ENCODE measurements around the gene ABCG4.
"Not testable (repeated sequence)": the region's sequence is repeated elsewhere in the genome, so short reads cannot be mapped to it uniquely, and the experiment has no call there.

The ABCG4 gene

DNA sequence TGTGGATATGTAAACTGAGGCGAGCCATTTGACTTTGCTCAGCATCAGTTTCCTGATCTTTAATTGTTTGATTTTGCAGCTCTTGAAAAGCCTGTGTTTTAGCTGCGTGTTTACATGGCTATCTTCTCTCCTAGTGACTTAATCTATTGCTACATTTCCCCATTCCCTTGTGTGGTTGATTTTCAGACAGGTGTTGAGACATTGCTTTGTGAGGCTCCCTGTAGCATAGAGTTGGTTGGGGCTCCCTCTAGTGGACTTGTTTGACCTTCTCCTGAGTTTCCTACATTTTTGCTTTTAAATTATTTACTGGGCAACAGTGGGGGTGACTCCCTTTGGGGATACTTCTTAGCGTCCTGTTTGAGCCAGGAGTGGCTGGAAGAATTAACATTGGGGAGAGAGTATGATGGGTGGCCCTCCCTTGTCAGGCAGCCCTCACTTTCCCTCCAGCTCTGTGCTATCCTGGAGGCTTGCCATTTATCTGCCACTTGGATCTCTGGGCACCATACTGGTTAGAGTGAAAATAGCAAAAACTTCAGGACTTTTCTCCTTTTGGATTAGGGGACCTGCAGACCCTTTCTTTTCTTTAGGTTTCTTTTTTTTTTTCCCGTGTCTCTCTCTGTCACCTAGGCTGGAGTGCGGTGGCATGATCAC lies 48.1 kb downstream of the ABCG4 start:
- intact Hi-C loops (cut with DNase I; ENCODE audit: low total_unique reads) = loop anchor here (10.0 kb wide), 1 partner anchor 52 kb away; the partner anchor contains the start of gene ABCG4
- Histone ChIP-seq H3K4me3 (no peak overlapping the region), H3K27ac (no peak overlapping the region), H3K4me1 (no peaks in the 10 kb centered on the region), H3K27me3 (no peaks in the 10 kb centered on the region), H3K9me3 (no peaks in the 10 kb centered on the region), H3K36me3 (no peaks in the 10 kb centered on the region)
- TF ChIP-seq, protein P1, sequence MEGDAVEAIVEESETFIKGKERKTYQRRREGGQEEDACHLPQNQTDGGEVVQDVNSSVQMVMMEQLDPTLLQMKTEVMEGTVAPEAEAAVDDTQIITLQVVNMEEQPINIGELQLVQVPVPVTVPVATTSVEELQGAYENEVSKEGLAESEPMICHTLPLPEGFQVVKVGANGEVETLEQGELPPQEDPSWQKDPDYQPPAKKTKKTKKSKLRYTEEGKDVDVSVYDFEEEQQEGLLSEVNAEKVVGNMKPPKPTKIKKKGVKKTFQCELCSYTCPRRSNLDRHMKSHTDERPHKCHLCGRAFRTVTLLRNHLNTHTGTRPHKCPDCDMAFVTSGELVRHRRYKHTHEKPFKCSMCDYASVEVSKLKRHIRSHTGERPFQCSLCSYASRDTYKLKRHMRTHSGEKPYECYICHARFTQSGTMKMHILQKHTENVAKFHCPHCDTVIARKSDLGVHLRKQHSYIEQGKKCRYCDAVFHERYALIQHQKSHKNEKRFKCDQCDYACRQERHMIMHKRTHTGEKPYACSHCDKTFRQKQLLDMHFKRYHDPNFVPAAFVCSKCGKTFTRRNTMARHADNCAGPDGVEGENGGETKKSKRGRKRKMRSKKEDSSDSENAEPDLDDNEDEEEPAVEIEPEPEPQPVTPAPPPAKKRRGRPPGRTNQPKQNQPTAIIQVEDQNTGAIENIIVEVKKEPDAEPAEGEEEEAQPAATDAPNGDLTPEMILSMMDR (IDR thresholded peaks at IDR 0.05) = peak; percentile 78 to 79
- DNase-seq = peak in 1 of 2 donors; percentile 56

DNA sequence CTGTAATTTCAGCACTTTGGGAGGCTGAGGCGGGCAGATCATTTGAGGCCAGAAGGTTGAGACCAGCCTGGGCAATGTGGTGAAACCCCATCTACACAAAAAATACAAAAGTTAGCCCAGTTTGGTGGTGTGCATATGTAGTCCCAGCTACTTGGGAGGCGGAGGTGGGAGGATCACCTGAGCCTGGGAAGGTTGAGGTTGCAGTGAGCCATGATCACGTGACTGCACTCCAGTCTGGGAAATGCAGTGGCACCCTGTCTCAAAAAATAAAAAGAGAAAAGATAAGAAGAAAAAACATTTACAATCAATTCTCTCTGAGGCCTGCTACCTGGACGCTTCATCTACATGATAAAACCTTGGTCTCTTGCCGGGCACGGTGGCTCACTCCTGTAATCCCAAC lies 50.1 kb downstream of the ABCG4 start:
- no peaks in the 10 kb centered on the region for H3K4me1 ChIP-seq
- no peaks in the 10 kb centered on the region for H3K27me3 ChIP-seq
- H3K9me3 ChIP-seq = no peaks in the 10 kb centered on the region
- TF ChIP-seq, protein P1 (IDR thresholded peaks at IDR 0.05) = no peak
- DNase-seq = no peak
- H3K4me3 ChIP-seq = no peak overlapping the region
- intact Hi-C loops (cut with DNase I; ENCODE audit: low total_unique reads) = loop anchor here (10.0 kb wide), 1 partner anchor 54 kb away; the partner anchor contains the start of gene ABCG4
- H3K36me3 ChIP-seq = no peaks in the 10 kb centered on the region
- H3K27ac ChIP-seq = no peak overlapping the region

DNA sequence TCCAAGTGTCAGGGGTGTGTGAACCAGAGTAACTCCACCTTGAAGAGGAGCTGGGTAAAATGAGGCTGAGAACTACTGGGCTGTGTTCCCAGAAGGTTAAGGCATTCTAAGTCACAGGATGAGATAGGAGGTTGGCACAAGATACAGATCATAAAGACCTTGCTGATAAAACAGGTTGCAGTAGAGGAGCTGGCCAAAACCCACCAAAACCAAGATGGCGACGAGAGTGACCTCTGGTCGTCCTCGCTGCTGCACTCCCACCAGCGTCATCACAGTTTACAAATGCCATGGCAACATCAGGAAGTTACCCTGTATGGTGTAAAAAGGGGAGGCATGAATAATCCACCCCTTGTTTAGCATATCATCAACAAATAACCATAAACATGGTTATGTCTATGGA lies 52.4 kb downstream of the ABCG4 start:
- not testable (repeated sequence) for H3K27ac ChIP-seq, H3K9me3 ChIP-seq, H3K36me3 ChIP-seq, H3K27me3 ChIP-seq, H3K4me3 ChIP-seq, H3K4me1 ChIP-seq, DNase-seq
- intact Hi-C loops (cut with DNase I; ENCODE audit: low total_unique reads) = loop anchor here (10.0 kb wide), 1 partner anchor 84 kb away; no protein-coding TSS in a partner anchor

GRCh38 chr11:119202554-119202953 lies 53.7 kb downstream of the ABCG4 start:
- Histone ChIP-seq H3K4me1 (peaks cover 0 to 9% (median 5%) of the 10 kb centered on the region in 4 donors), H3K9me3 (no peaks in the 10 kb centered on the region), H3K4me3 (no peak overlapping the region), H3K27me3 (no peaks in the 10 kb centered on the region), H3K36me3 (no peaks in the 10 kb centered on the region), H3K27ac (no peak overlapping the region)
- no peak for DNase-seq
- TF ChIP-seq, protein P1 (IDR thresholded peaks at IDR 0.05) = no peak
- intact Hi-C loops (cut with DNase I; ENCODE audit: low total_unique reads) = loop anchor here (10.0 kb wide), 1 partner anchor 82 kb away; no protein-coding TSS in a partner anchor

DNA sequence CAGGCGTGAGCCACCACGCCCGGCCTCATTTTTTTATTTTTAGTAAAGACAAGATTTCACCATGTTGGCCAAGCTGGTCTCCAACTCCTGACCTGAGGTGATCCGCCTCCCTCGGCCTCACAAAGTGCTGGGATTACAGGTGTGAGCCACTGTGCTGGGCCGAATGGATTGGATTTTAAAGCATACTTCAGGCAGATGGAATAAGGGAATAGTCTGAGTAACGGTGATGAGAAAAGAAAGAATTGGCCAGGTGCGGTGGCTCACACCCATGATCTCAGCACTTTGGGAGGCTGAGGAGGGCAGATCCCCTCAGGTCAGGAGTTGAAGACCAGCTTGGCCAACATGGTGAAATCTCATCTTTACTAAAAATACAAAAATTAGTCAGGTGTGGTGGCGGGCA lies 55.2 kb downstream of the ABCG4 start:
- Histone ChIP-seq H3K4me1 (peaks cover 0 to 19% (median 9%) of the 10 kb centered on the region in 4 donors), H3K27ac (no peak overlapping the region), H3K36me3 (no peaks in the 10 kb centered on the region), H3K4me3 (no peak overlapping the region), H3K27me3 (no peaks in the 10 kb centered on the region), H3K9me3 (no peaks in the 10 kb centered on the region)
- TF ChIP-seq, protein P1 (IDR thresholded peaks at IDR 0.05) = no peak
- DNase-seq = peak in 1 of 2 donors; percentile 10
- intact Hi-C loops (cut with DNase I; ENCODE audit: low total_unique reads) = loop anchor here (10.0 kb wide), 1 partner anchor 81 kb away; no protein-coding TSS in a partner anchor

- Histone ChIP-seq H3K4me3 (peak overlapping the region; percentile 98 to 99), H3K27ac (peak overlapping the region; percentile 96 to 98), H3K36me3 (no peaks in the 10 kb centered on the region), H3K27me3 (no peaks in the 10 kb centered on the region), H3K9me3 (no peaks in the 10 kb centered on the region), H3K4me1 (peaks cover 0 to 23% (median 11%) of the 10 kb centered on the region in 4 donors)
- TF ChIP-seq, protein P1 (IDR thresholded peaks at IDR 0.05) = no peak
- DNase-seq = peak; percentile 30 to 64
- intact Hi-C loops (cut with DNase I; ENCODE audit: low total_unique reads) = loop anchor here (5.0 to 10.0 kb wide), 2 partner anchors 80 to 122 kb away; no protein-coding TSS in a partner anchor
Measured at GRCh38 chr11:119205080-119205479, 56.2 kb downstream of the ABCG4 start.
